Ovary (tissue), 9 donors: Measurements from ENCODE around the gene INSR. TPM values are rescaled to one million over a fixed set of nuclear protein-coding genes. Genes with fewer than 3 reads are reported as not detected.

Source experiments
- DNase-seq, 5 donors: peaks; one replicate each; pipeline ENCODE4 v3.0.0-alpha.2; 2019 to 2020
- H3K27ac ChIP-seq, 2 donors: fragments of 200-600 bp; one replicate each; pipeline versions ENCODE4 v1.5.1 to v1.8.0; 2019 to 2022
- H3K27me3 ChIP-seq: fragments of 200-600 bp; one replicate; pipeline ENCODE4 v1.8.0; 2022
- H3K36me3 ChIP-seq: fragments of 200-600 bp; sonication (generic); one replicate; pipeline ENCODE4 v1.5.1; 2019
- H3K4me1 ChIP-seq: one replicate; pipeline ENCODE4 v1.8.1; 2013; ENCODE audit warnings: mild to moderate bottlenecking, moderate library complexity; ENCODE audit not compliant: insufficient read depth
- H3K4me3 ChIP-seq: fragments of 200-600 bp; sonication (generic); one replicate; pipeline ENCODE4 v1.5.1; 2017
- H3K9me3 ChIP-seq, 2 donors: fragments of 200-600 bp in 1 of 2; sonication (generic) in 1 of 2; one replicate each; pipeline versions ENCODE4 v1.5.1 to v1.8.1; 2013 to 2019; ENCODE audit warnings: mild to moderate bottlenecking in 1 of 2, moderate library complexity in 1 of 2
- CTCF ChIP-seq, 3 donors: fragments of 450-650 bp in 2 of 3; fragments of 200-600 bp in 1 of 3; IDR thresholded peaks; one replicate each; pipeline versions ENCODE4 v1.5.1 to v1.8.0; 2016 to 2022; ENCODE audit warnings: antibody characterized with exemption in 3 of 3, mild to moderate bottlenecking in 1 of 3
- EP300 ChIP-seq: sonication (generic); formaldehyde crosslinking; IDR thresholded peaks from one replicate; pipeline ENCODE4 v1.6.1; 2017; ENCODE audit warnings: antibody characterized with exemption
- POLR2A ChIP-seq: fragments of 450-650 bp; IDR thresholded peaks from one replicate; pipeline ENCODE4 v1.6.1; 2017; ENCODE audit warnings: antibody characterized with exemption, mild to moderate bottlenecking, moderate library complexity
- WGBS, 3 donors: extraction: QIAGEN DNeasy Blood & Tissue Kit in 1 of 3; methylation state at CpG; one replicate each; pipeline versions ENCODE4 v1.1.5 to v1.1.7; 2013 to 2017; 5-methylcytosine and 5-hydroxymethylcytosine counted together
- intact Hi-C, 4 donors: fragments of 100-400 bp; cut with DNase I; formaldehyde crosslinking; loops; one replicate each; pipeline versions ENCODE4 v1.11.0 to v1.15.1; 2022 to 2023
- polyA plus RNA-seq, 2 donors: library from polyadenylated mRNA; stranded (reverse); fragments of 200-250 nt in 1 of 2; fragments of 350-450 nt in 1 of 2; fragmentation: Illumina TruSeq in 1 of 2; extraction: RNeasy Lipid Tissue Mini Kit (QIAGEN cat#74804) in 1 of 2; gene quantifications; one replicate each; pipeline ENCODE4 v1.2.3, GENCODE V29; 2013 to 2014
- total RNA-seq, 7 donors: library from RNA; depleted of rRNA in 2 of 7; stranded (reverse); fragments of >200 nt in 2 of 7; fragmentation: NEBNext Ultra II Directional in 3 of 7; extraction: Animal tissue kit (Norgen Biotek cat#: 25700) in 3 of 7; gene quantifications; one replicate each; pipeline versions ENCODE4 v1.1.0 to v1.2.4, GENCODE V29; 2016 to 2023
- donor health status: DM: no; HTN: no; CAD: no; lungs with moderate emphysema.
- donor health status: DM: no; HTN: no; CAD: no.
- donor health status: Bipolar disorder and iron deficiency.
- donor health status: DM: yes; HTN: yes; CAD: no.
- donor health status: DM: no; HTN: no; CAD: no.
- donor health status: DM: yes; HTN: yes; CAD: no.

Gene INSR
- total and polyA plus RNA-seq, 9 donors = 30.2 to 203 (median 93.3) TPM

- no peaks in the 10 kb centered on the region for H3K27me3 ChIP-seq
- H3K36me3 ChIP-seq = no peaks in the 10 kb centered on the region
- no peak overlapping the region for H3K4me3 ChIP-seq
- no peaks in the 10 kb centered on the region for H3K9me3 ChIP-seq
- no peak for DNase-seq
- no peak overlapping the region for H3K27ac ChIP-seq
- H3K4me1 ChIP-seq = no peaks in the 10 kb centered on the region
- WGBS, 3 donors = 85 to 94% (median 90%) methylated on average over 4 of the region's 4 CpGs
- TF ChIP-seq POLR2A (no peak), CTCF (IDR thresholded peaks at IDR 0.05) (no peak), EP300 (no peak)
- intact Hi-C loops = no loop called here
Measured at GRCh38 chr19:7328647-7329046, 34.4 kb upstream of the INSR start.

GRCh38 chr19:7327802-7328201, 33.6 kb upstream of the INSR start:
- TF ChIP-seq POLR2A = no peak
- TF ChIP-seq EP300 = no peak
- no peak for TF ChIP-seq CTCF (IDR thresholded peaks at IDR 0.05)
- Histone ChIP-seq H3K4me1 (no peaks in the 10 kb centered on the region), H3K36me3 (no peaks in the 10 kb centered on the region), H3K27me3 (no peaks in the 10 kb centered on the region), H3K27ac (no peak overlapping the region), H3K9me3 (no peaks in the 10 kb centered on the region), H3K4me3 (no peak overlapping the region)
- DNase-seq = no peak
- intact Hi-C loops = no loop called here
- WGBS, 3 donors = 81 to 89% (median 82%) methylated on average over 1 of the region's 1 CpG

GRCh38 chr19:7326105-7326877, 32.1 kb upstream of the INSR start:
- Histone ChIP-seq H3K27me3 (no peaks in the 10 kb centered on the region), H3K27ac (no peak overlapping the region), H3K4me1 (peaks cover 2% of the 10 kb centered on the region), H3K36me3 (no peaks in the 10 kb centered on the region), H3K4me3 (no peak overlapping the region), H3K9me3 (no peaks in the 10 kb centered on the region)
- 71 to 84% (median 80%) methylated on average over 10 of the region's 10 CpGs for WGBS, 3 donors
- no peak for TF ChIP-seq POLR2A
- no peak for TF ChIP-seq CTCF (IDR thresholded peaks at IDR 0.05)
- TF ChIP-seq EP300 = no peak
- DNase-seq = no peak
- intact Hi-C loops = no loop called here

- Histone ChIP-seq H3K27me3 (no peaks in the 10 kb centered on the region), H3K27ac (no peak overlapping the region), H3K9me3 (no peaks in the 10 kb centered on the region), H3K4me3 (no peak overlapping the region), H3K4me1 (peaks cover 2% of the 10 kb centered on the region), H3K36me3 (no peaks in the 10 kb centered on the region)
- TF ChIP-seq POLR2A (no peak), CTCF (IDR thresholded peaks at IDR 0.05) (no peak), EP300 (no peak)
- 47 to 66% (median 47%) methylated on average over 2 of the region's 2 CpGs for WGBS, 3 donors
- DNase-seq = no peak
- intact Hi-C loops = no loop called here
Measured at GRCh38 chr19:7318176-7318575, 24.0 kb upstream of the INSR start.
